CD14-positive monocyte (primary cell): ENCODE data around the gene RNF40. TPM values are rescaled to one million over a fixed set of nuclear protein-coding genes. Genes with fewer than 3 reads are reported as not detected.
"Not testable (repeated sequence)": the region's sequence is repeated elsewhere in the genome, so short reads cannot be mapped to it uniquely, and the experiment has no call there.

Experiments
- DNase-seq, 3 donors: peaks; one replicate each; pipeline ENCODE4 v3.0.0-alpha.2; 2011 to 2022
- H2AFZ ChIP-seq: 2 replicates; pipeline ENCODE4 v1.6.0; 2012; ENCODE audit warnings: mild to moderate bottlenecking, low read depth, low read length, inconsistent platforms; ENCODE audit not compliant: insufficient read depth, poor library complexity, severe bottlenecking
- H3K27ac ChIP-seq, 2 donors: 1 replicate in 1 of 2; 2 replicates in 1 of 2; pipeline ENCODE4 v1.5.1; 2012 to 2013; ENCODE audit warnings: low read length in 2 of 2, control low read depth in 1 of 2, inconsistent platforms in 1 of 2, low read depth in 1 of 2, mild to moderate bottlenecking in 1 of 2
- H3K27me3 ChIP-seq, 2 donors: one replicate each; pipeline versions ENCODE4 v1.6.0 to v1.6.1; 2011 to 2013; ENCODE audit warnings: low read length in 2 of 2; ENCODE audit not compliant: control insufficient read depth in 2 of 2, insufficient read depth in 2 of 2
- H3K36me3 ChIP-seq, 2 donors: replicated peaks in 1 of 2; 1 replicate in 1 of 2; 2 replicates in 1 of 2; pipeline versions ENCODE4 v1.5.1 to v1.6.1; 2012 to 2013; ENCODE audit warnings: low read length in 2 of 2, control low read depth in 1 of 2, inconsistent platforms in 1 of 2, mild to moderate bottlenecking in 1 of 2; ENCODE audit not compliant: insufficient read depth in 2 of 2, control insufficient read depth in 1 of 2
- H3K4me1 ChIP-seq, 2 donors: 1 replicate in 1 of 2; 2 replicates in 1 of 2; pipeline versions ENCODE4 v1.5.1 to v1.6.1; 2012 to 2013; ENCODE audit warnings: low read length in 2 of 2, control low read depth in 1 of 2, inconsistent platforms in 1 of 2, mild to moderate bottlenecking in 1 of 2, moderate library complexity in 1 of 2; ENCODE audit not compliant: insufficient read depth in 2 of 2, control insufficient read depth in 1 of 2
- H3K4me2 ChIP-seq: replicated peaks from 2 replicates; pipeline ENCODE3; 2012; ENCODE audit warnings: low read length, moderate library complexity, mild to moderate bottlenecking; ENCODE audit not compliant: poor library complexity, severe bottlenecking; ENCODE audit errors: extremely low read depth
- H3K4me3 ChIP-seq, 3 experiments: fragments of 200-600 bp in 1 of 3; sonication (generic) in 1 of 3; replicated peaks in 1 of 3; 1 replicate in 2 of 3; 2 replicates in 1 of 3; pipeline ENCODE4 v1.5.1; 2011 to 2013; ENCODE audit warnings: low read length in 3 of 3, mild to moderate bottlenecking in 3 of 3, control low read depth in 2 of 3, low read depth in 2 of 3, inconsistent platforms in 1 of 3, moderate library complexity in 1 of 3
- H3K79me2 ChIP-seq: 2 replicates; pipeline ENCODE4 v1.6.0; 2012; ENCODE audit warnings: mild to moderate bottlenecking, control low read depth, inconsistent platforms, low read length, moderate library complexity; ENCODE audit not compliant: insufficient read depth
- H3K9ac ChIP-seq: 2 replicates; pipeline ENCODE4 v1.6.0; 2017; ENCODE audit warnings: low read length, mild to moderate bottlenecking; ENCODE audit not compliant: insufficient read depth, poor library complexity, severe bottlenecking
- H3K9me3 ChIP-seq, 2 donors: replicated peaks in 1 of 2; 1 replicate in 1 of 2; 2 replicates in 1 of 2; pipeline versions ENCODE4 v1.5.1 to v1.6.1; 2012 to 2013; ENCODE audit warnings: low read length in 2 of 2, control low read depth in 1 of 2; ENCODE audit not compliant: control insufficient read depth in 1 of 2, insufficient read depth in 1 of 2
- H4K20me1 ChIP-seq: 2 replicates; pipeline ENCODE4 v1.6.0; 2012; ENCODE audit warnings: mild to moderate bottlenecking, low read length, control low read depth, moderate library complexity; ENCODE audit not compliant: insufficient read depth
- H3K27ac Mint-ChIP-seq, 7 donors: one replicate each; pipeline ENCODE4 v1.8.0; 2020; ENCODE audit warnings: mild to moderate bottlenecking in 7 of 7, mixed read lengths in 7 of 7, moderate library complexity in 6 of 7, inconsistent platforms in 2 of 7
- H3K27me3 Mint-ChIP-seq, 3 donors: one replicate each; pipeline ENCODE4 v1.8.0; 2021 to 2022; ENCODE audit warnings: low read depth in 3 of 3, mild to moderate bottlenecking in 3 of 3, mixed read lengths in 3 of 3, moderate library complexity in 3 of 3, inconsistent platforms in 1 of 3
- H3K36me3 Mint-ChIP-seq, 2 donors: one replicate each; pipeline ENCODE4 v1.8.0; 2020; ENCODE audit warnings: mixed read lengths in 2 of 2, inconsistent platforms in 1 of 2, mild to moderate bottlenecking in 1 of 2
- H3K4me1 Mint-ChIP-seq: one replicate; pipeline ENCODE4 v1.8.0; 2020; ENCODE audit warnings: mild to moderate bottlenecking, mixed read lengths
- H3K4me3 Mint-ChIP-seq, 2 donors: one replicate each; pipeline ENCODE4 v1.8.0; 2020; ENCODE audit warnings: mild to moderate bottlenecking in 2 of 2, mixed read lengths in 2 of 2, moderate library complexity in 1 of 2
- H3K9me3 Mint-ChIP-seq, 7 donors: one replicate each; pipeline ENCODE4 v1.8.0; 2020 to 2022; ENCODE audit warnings: mixed read lengths in 7 of 7, mild to moderate bottlenecking in 6 of 7, moderate library complexity in 6 of 7, inconsistent platforms in 2 of 7
- CTCF ChIP-seq: fragments of 200-600 bp; IDR thresholded peaks from one replicate; pipeline ENCODE4 v1.8.0; 2022; ENCODE audit warnings: antibody characterized with exemption, mild to moderate bottlenecking
- WGBS: methylation state at CpG from one replicate; pipeline ENCODE4 v1.1.5; 2013; ENCODE audit warnings: missing lambda C conversion rate; ENCODE audit not compliant: insufficient coverage; 5-methylcytosine and 5-hydroxymethylcytosine counted together
- intact Hi-C, 2 donors: fragments of 100-400 bp; cut with micrococcal nuclease; formaldehyde crosslinking; loops; one replicate each; pipeline versions ENCODE4 v1.15.0 to v1.15.1; 2023
- polyA plus RNA-seq, 3 donors: library from polyadenylated mRNA; depleted of rRNA in 1 of 3; unstranded in 2 of 3; stranded (reverse) in 1 of 3; fragments of 300-500 nt in 2 of 3; fragments of >200 nt in 1 of 3; fragmentation: Illumina TruSeq in 2 of 3; gene quantifications; 1 replicate in 2 of 3; 2 replicates in 1 of 3; pipeline ENCODE4 v1.2.3, GENCODE V29; 2012 to 2021

Gene RNF40
- polyA plus RNA-seq, 3 donors, result 14.8 to 53.5 (median 34.9) TPM

DNA sequence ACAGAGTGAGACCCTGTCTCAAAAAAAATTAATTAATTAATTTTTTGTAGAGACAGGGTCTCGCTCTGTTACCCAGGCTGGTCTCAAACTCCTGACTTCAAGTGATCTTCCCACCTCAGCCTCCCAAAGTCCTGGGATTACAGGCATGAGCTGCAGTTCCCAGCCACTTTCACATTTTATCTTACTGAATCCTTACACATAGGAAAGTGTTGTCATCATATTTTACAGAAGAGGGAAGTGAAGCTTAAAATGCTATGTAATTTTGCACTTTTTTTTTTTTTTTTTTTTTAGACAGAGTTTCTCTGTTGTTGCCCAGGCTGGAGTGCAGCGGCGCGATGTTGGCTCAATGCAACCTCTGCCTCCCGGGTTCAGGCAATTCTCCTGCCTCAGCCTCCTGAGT lies 46.0 kb downstream of the RNF40 start:
- peak overlapping the region; percentile 35 for H2AFZ ChIP-seq
- H3K9me3 ChIP-seq, result no peaks in the 10 kb centered on the region
- 30% methylated on average over 2 of the region's 5 CpGs for WGBS
- DNase-seq, result peak in 2 of 3 donors; percentile 49 to 68
- Mint-ChIP-seq H3K9me3 (no peaks in the 10 kb centered on the region), H3K27me3 (peaks cover 0 to 4% (median 2%) of the 10 kb centered on the region in 3 donors), H3K4me3 (peak overlapping the region; percentile 65 to 73), H3K36me3 (no peaks in the 10 kb centered on the region), H3K27ac (peak overlapping the region; percentile 66 to 89 (median 79)), H3K4me1 (peaks cover 42% of the 10 kb centered on the region)
- H3K36me3 ChIP-seq, result no peaks in the 10 kb centered on the region
- peak overlapping the region; percentile 36 for H3K9ac ChIP-seq
- H3K4me1 ChIP-seq, result peaks cover 50 to 58% of the 10 kb centered on the region in 2 donors
- peak overlapping the region in 1 of 2 donors; percentile 50 for H3K27ac ChIP-seq
- H3K4me3 ChIP-seq, result peak overlapping the region in 1 of 3 experiments; percentile 48
- H3K27me3 ChIP-seq, result no peaks in the 10 kb centered on the region
- TF ChIP-seq CTCF, result no peak
- intact Hi-C loops, result loop anchor here in 1 of 2 donors (5.0 kb wide), 1 partner anchor 46 kb away; the partner anchor contains the start of genes CFAP119 and RNF40
- H3K4me2 ChIP-seq, result peak overlapping the region; percentile 46
- peaks cover 3% of the 10 kb centered on the region for H3K79me2 ChIP-seq
- no peaks in the 10 kb centered on the region for H4K20me1 ChIP-seq

GRCh38 chr16:30808890-30809426 lies 46.8 kb downstream of the RNF40 start:
- not testable (repeated sequence) for H3K27ac ChIP-seq, H2AFZ ChIP-seq, H3K27me3 Mint-ChIP-seq, H4K20me1 ChIP-seq, H3K36me3 Mint-ChIP-seq, H3K27me3 ChIP-seq, H3K4me3 ChIP-seq, H3K9me3 Mint-ChIP-seq, H3K9ac ChIP-seq, H3K36me3 ChIP-seq, DNase-seq, H3K79me2 ChIP-seq, H3K9me3 ChIP-seq
- Mint-ChIP-seq H3K4me3 (peak overlapping the region in 1 of 2 donors; percentile 73), H3K4me1 (peaks cover 49% of the 10 kb centered on the region), H3K27ac (peak overlapping the region in 3 of 7 donors; percentile 66 to 87 (median 79))
- Histone ChIP-seq H3K4me2 (peak overlapping the region; percentile 46), H3K4me1 (peaks cover 56 to 64% of the 10 kb centered on the region in 2 donors)
- intact Hi-C loops, result loop anchor here in 1 of 2 donors (5.0 kb wide), 1 partner anchor 47 kb away; the partner anchor contains the start of genes CFAP119 and RNF40
- WGBS, result no CpG with 5 or more reads among the region's 5 CpGs

DNA sequence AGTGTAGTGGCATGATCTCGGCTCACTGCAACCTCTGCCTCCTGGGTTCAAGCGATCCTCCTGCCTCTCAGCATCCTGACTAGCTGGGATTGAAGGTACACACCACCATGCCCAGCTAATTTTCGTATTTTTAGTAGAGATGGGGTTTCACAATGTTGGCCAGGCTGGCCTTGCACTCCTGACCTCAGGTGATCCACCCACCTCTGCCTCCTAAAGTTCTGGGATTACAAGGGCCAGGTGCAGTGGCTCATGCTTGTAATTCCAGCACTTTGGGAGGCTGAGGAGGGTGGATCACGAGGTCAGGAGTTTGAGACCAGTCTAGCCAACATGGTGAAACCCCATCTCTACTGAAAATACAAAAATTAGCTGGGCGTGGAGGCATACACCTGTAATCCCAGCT lies 47.6 kb downstream of the RNF40 start:
- not testable (repeated sequence) for H3K4me2 ChIP-seq, H3K4me3 Mint-ChIP-seq, H3K9me3 ChIP-seq, H2AFZ ChIP-seq, DNase-seq, H3K36me3 Mint-ChIP-seq, H3K27ac Mint-ChIP-seq, H3K27me3 Mint-ChIP-seq, H3K36me3 ChIP-seq, H3K79me2 ChIP-seq, H4K20me1 ChIP-seq, H3K9me3 Mint-ChIP-seq, H3K27ac ChIP-seq, H3K4me3 ChIP-seq, H3K9ac ChIP-seq, H3K27me3 ChIP-seq
- H3K4me1 ChIP-seq, result peaks cover 60 to 69% of the 10 kb centered on the region in 2 donors
- intact Hi-C loops, result loop anchor here (5.0 to 10.0 kb wide), 3 partner anchors 47 to 188 kb away; partner anchors contain the start of genes CFAP119 (in 1 of the 2) and RNF40 (in 1 of the 2)
- H3K4me1 Mint-ChIP-seq, result peaks cover 54% of the 10 kb centered on the region
- WGBS, result 98% methylated on average over 4 of the region's 5 CpGs
